ENCODE results near the gene PRIMPOL.
"Not testable (repeated sequence)": the region's sequence is repeated elsewhere in the genome, so short reads cannot be mapped to it uniquely, and the experiment has no call there.

Gene PRIMPOL

DNA sequence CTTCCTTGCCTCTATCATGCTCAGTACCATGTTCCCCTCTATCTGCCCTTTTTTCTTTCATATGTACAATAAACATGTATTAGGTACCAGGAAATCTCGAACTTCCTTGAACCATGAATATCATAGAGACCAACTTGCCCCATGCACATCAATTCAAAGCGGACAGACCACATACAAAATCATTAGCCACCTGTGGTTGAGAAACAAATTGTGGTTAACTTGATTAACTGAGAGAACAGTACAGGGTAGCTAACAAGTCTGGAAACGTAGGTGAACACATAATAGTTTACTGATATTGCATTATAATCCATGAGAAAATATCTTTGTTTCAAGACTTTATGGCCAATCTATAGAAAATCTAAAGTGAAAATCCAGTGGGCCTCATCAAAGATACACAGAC, 8.5 kb upstream of the PRIMPOL start:
- no peak for DNase-seq

- no peak for DNase-seq
Observed at GRCh38 chr4:184641451-184641850, 8.1 kb upstream of the PRIMPOL start.

DNA sequence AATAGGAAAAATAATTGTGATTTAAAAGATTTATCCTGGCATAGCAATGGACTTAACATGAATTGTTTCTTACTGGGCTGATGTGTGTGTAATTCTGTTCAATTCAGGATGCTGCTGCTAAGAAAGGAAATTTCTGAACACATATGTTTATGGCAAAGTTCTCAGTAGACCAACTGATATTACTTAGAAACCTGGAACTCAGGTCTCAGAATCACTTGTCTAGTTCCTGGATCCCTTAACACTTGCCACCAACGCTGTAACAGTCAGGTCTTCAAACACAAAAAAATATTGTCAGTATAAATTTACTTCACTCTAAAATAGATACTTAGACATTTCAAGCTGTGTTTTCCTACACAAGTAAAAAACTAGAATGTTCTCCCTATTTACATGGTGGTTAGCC, 5.8 kb upstream of the PRIMPOL start:
- no peak for DNase-seq

DNA sequence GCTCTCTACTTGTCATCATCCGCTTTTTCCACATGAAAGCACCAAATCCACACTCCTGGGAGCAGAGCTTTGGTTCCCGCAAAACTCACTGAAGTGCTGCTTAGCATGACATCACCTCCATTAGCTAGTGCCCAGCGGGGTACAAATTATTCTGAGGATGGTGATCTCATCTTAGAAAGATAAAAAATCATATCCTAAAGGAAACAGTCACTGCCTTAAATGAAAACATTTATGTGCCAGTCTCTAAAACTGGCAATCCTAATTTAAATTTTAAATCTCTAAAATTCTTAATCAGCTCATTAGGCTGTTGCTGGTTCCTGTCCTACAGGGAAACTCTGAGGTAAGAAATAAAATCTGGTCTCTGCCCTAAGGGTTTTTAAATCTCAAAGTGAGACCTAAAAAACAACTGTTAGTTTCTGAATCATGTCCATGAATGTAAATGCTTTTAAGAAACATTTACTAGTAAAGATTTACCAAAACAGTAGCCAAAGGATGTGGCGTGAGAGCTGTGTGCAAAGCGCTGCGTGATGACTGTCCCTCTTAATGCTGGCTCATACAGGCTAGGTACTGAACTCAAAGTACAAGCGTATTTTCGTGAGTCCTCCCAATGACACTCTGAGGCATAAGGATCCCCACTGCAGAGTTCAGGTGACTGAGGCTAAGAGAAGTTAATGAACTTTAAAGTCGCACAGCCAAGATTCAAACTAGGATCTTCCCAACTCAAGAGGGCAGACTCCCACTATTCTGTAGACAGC, 4.8 kb upstream of the PRIMPOL start:
- no peak for DNase-seq

- DNase-seq, result no peak
Observed at GRCh38 chr4:184645904-184646610, 3.5 kb upstream of the PRIMPOL start.

- no peak for DNase-seq
Observed at GRCh38 chr4:184647266-184648053, 2.1 kb upstream of the PRIMPOL start.

DNA sequence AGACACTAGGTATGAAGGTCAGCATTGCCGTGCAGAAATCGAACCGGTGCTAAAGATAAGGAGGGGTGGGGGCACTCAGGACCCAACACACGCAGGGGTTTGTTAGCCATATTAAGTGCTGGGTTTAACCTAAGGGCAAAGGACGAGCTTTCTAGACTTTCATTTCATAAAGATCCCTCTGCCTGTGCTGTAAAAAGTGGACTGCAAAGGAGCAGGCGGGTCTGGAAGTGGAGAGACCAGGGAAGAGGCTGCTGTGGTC, 1.6 kb upstream of the PRIMPOL start:
- no peak for DNase-seq

DNA sequence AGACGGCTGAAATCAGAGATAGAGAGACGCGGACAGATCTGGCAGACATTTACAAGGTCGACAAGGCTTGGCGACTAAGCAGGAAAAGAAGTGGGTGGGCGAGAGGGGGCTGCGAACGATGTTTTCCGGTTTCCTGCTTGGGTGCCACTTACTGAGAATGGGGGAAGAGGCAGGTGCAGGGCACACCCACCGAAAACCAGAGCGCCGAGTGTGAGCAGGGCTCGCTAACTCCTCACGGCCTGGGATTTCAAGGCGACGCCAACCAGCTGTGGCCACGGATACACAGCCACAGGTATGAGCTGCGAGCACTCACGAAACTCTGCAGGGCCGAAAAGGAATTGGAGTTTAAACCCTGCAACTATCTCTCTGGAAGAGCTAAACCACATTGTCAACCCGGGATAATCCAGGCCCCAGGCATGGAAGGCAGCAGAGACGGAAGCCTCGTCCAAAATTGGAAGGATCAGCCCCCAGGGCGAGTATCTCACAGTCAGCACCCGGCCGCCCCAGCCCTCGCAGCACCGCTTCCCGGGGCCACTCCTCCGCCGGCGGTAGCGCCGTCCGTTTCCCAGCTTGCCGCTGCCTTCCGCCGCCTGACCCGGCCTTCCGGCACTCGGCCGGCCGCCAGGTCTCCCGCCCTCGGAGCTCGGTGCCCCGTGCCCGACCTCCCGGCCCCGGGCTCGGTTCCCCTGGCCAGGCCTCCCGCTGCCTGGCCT, 1.1 kb upstream of the PRIMPOL start:
- DNase-seq, result no peak

DNA sequence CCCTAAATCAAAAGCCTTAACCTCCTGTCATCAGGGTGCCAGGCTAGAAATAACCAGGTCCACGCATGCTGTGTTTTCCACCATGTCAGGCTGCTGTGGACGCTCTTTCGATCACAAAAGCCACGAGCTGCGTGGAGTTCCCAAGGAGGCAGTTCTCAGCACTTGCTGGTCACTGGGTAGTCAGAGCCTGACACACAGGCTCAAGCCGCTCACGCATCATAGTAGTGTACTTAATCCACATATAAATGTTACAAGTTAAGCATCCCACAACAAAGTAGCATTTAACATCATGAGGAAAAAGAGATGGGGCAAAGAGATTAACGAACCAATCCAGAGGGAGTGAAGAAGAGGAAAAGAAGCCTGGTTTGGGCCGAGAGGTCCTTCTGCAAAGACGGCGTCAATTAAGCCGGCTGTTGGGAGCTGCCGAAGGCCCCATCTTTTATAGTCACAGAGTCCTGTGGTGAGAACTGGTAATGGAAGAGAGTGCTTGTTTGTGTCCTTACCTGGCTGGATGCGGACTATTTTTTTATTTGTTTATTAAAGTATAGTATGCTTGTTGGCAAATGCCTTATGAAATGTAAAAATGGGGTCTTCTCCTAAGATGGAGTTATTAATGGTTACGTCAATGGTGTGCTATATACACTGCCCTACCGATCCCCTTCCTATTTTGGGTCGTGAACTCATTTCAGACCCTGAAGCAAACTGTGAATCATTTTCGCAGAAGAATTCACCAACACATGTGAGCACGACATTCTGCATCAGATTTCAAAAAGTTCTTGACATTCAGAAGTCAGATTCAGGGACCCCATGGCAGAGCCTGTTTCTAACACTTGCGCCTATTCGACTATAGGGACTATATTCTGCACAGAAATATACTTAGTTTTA, 675 bp downstream of the PRIMPOL start:
- peak; percentile 5 for DNase-seq

GRCh38 chr4:184651899-184652298, 2.4 kb downstream of the PRIMPOL start:
- DNase-seq, result no peak

DNA sequence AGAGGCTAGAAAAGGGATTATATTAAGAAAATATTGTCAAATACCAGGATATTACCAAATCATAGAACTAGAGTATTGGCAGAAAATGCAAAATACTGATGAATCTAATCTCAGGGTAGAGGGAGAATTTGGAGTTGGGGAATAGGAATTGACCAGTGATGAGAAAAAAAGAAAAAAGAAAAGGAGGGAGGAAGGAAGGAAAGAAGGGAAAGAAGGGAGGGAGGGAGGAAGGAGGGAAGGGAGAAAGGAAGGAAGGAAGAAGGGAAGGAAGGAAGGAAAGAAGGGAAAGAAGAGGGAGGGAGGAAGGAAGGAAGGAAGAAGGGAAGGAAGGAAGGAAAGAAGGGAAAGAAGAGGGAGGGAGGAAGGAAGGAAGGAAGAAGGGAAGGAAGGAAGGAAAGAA, 3.1 kb downstream of the PRIMPOL start:
- DNase-seq, result not testable (repeated sequence)

- DNase-seq, result no peak
Observed at GRCh38 chr4:184653650-184654049, 4.1 kb downstream of the PRIMPOL start.

DNA sequence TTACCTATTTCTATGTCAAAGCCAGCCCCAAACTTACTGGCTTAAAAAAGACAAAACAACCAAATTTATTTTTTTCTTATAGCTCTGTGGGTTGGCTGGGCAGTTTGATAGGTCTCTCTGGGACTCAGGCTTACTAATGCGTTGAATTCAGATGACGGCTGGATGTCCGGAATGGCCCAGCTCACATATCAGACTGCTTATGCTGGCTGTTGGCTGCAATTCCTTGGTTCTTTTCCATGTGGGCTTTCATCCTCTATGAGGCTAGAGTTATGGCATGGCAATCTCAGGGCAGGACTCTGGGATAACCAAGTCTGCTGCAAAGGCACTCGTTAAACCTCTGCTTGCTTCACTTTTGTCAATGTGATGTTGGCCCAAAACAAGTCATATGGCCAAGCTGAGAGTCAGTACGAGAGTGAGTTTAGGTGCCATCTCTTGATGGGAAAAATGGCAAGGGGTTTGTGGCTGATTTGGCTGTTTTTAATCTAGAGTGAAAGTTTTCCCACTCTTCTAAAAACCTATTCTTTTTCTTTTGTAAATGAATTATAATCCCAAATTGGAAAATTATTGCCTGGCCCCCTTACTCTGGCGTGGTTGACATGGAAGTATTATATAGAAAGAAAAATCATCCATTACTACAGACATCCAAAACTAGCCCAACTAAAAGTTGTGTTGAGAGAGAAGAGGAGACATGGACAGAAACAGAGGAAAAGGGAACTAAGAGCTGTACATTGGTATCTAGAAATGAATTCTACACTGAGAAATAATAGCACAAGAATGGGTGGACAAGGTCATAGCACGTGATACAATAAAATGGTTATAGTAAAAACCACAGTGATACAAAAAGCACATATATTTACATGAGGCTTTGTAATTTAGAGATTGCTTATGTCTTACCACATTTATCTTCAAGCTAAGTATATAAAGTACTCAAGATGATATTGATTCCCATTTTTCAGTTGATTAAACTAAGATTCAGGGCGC, 6.6 kb downstream of the PRIMPOL start:
- no peak for DNase-seq

DNA sequence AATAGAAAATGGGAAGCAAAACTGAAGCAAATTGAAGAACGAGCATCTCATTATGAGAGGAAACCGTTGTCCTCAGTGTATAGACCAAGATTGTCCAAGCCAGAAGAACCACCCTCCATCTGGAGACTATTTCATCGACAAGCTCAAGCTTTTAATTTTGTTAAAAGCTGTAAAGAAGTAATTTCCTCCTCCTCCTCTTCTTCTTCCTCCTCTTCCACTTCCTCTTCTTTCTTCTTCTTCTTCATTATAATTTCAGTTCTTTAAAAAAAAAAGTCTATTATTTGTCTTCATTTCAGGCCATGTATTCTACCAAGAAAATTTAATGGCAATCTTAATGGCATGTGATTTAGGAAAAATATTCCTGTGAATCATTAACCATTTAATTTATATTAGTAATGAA, 7.6 kb downstream of the PRIMPOL start:
- DNase-seq, result no peak

DNA sequence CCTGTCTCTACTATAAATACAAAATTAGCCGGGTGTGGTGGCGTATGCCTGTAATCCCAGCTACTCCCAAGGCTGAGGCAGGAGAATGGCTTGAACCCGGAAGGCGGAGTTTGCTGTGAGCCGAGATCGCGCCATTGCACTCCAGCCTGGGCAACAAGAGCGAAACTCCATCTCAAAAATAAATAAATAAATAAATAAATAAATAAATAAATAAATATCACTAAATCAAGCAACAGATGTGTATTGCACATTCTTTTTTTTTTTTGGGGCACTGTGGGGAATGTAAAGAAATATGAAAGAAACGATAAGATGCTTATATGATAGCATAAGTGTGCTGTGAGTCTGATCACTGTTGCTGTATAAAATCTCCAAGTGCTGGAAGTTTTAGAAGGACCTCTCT, 8.3 kb downstream of the PRIMPOL start:
- not testable (repeated sequence) for DNase-seq

DNA sequence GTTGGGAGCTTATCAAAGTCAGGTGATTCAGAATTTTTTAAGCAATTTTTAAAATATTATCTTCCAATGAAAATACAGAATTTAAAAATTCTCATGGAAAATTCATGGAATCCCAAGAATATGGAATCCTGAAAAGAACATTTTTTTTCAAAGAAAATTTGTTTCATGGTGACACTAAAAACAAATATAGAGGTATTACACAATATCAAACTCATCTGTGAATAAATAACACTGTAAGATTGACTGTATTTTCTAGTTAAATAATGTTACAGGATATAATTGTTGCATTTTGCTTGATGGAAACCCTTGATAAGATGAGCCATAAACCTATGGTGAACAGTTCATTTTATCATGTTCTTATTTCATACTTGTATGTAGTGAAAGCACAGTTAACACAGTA, 11.4 kb downstream of the PRIMPOL start:
- no peak for DNase-seq

- no peak for DNase-seq
Observed at GRCh38 chr4:184662236-184662635, 12.7 kb downstream of the PRIMPOL start.

- DNase-seq, result no peak
Observed at GRCh38 chr4:184664445-184665210, 15.1 kb downstream of the PRIMPOL start.

DNA sequence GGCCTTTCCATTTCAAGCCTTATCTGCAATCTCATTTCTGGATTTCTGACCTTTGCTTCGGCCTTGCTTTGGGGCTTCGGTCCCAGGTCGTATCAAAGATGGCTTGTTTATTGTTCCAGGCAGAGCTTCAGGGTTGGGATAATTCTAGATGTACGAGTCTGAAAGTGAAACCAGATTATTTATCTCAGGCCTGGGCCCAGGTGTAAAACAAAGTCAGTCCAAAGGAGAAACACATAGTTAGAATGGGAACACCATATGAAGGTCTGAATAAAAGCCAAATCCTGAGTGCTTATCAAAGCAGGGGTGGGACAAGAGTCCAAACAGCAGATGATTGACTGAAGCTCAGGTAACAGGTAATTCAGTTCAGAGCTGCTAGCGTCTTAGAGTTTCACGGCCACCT, 17.1 kb downstream of the PRIMPOL start:
- DNase-seq, result no peak

DNA sequence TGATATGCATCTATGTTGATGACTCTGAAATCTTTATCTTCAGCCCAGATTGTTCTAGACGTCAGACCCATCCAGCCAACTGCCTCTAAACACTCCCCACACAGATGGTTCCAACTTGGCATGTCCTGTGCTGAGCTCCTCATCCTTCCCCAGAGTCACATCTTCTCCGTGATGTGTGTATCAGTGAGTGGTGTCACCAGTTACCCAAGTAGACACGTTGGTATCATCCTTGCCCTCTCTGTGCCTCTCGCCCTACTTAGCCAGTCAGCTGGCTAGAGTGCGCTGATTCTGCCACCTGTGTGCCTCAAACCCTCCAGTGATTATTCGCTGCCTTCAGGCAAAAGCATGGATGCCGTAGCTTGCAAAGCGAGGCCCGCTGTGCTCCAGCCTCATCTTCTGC, 18.6 kb downstream of the PRIMPOL start:
- no peak for DNase-seq
